NT2/D1 (cell line): ENCODE data around the gene ADRB2.

ENCODE experiments used
- DNase-seq: peaks from one replicate; pipeline ENCODE4 v3.0.0-alpha.2; 2011; ENCODE audit warnings: low read depth, low spot score
- H3K27me3 ChIP-seq: 2 replicates; pipeline ENCODE4 v1.6.0; 2011; ENCODE audit warnings: mild to moderate bottlenecking; ENCODE audit not compliant: insufficient read length, insufficient read depth
- H3K36me3 ChIP-seq: 2 replicates; pipeline ENCODE4 v1.6.1; 2011; ENCODE audit warnings: mild to moderate bottlenecking, low read length, mixed read lengths; ENCODE audit not compliant: insufficient read depth, insufficient read length
- H3K4me1 ChIP-seq: 2 replicates; pipeline ENCODE4 v1.5.1; 2011; ENCODE audit not compliant: insufficient read depth, insufficient read length
- H3K4me3 ChIP-seq: 2 replicates; pipeline ENCODE4 v1.5.1; 2011; ENCODE audit warnings: low read depth; ENCODE audit not compliant: insufficient read length
- H3K9ac ChIP-seq: 2 replicates; pipeline ENCODE4 v1.6.0; 2011; ENCODE audit warnings: low read depth; ENCODE audit not compliant: insufficient read length
- H3K9me3 ChIP-seq: 2 replicates; pipeline ENCODE4 v1.5.1; 2011; ENCODE audit warnings: mild to moderate bottlenecking, low read length; ENCODE audit not compliant: insufficient read depth
- SUZ12 ChIP-seq: IDR thresholded peaks from 2 replicates; pipeline ENCODE4 v1.6.1; 2011; ENCODE audit not compliant: insufficient read length, insufficient read depth; ENCODE audit errors: extremely low read depth
- YY1 ChIP-seq: IDR thresholded peaks from 2 replicates; pipeline ENCODE4 v1.6.1; 2011; ENCODE audit not compliant: insufficient read length, insufficient read depth
- ZNF274 ChIP-seq: IDR thresholded peaks from 2 replicates; pipeline ENCODE4 v1.6.1; 2011; ENCODE audit warnings: mild to moderate bottlenecking, low read depth, low read length

Gene ADRB2

GRCh38 chr5:148838357-148838756, 11.9 kb downstream of the ADRB2 start:
- Histone ChIP-seq H3K4me1 (no peaks in the 10 kb centered on the region), H3K4me3 (no peak overlapping the region), H3K9me3 (no peaks in the 10 kb centered on the region), H3K27me3 (no peaks in the 10 kb centered on the region), H3K9ac (no peak overlapping the region), H3K36me3 (no peaks in the 10 kb centered on the region)
- no peak for DNase-seq
- TF ChIP-seq SUZ12 (no peak), ZNF274 (no peak), YY1 (no peak)

GRCh38 chr5:148839960-148840359, 13.5 kb downstream of the ADRB2 start:
- DNase-seq: no peak
- Histone ChIP-seq H3K4me3 (no peak overlapping the region), H3K4me1 (no peaks in the 10 kb centered on the region), H3K9me3 (no peaks in the 10 kb centered on the region), H3K27me3 (no peaks in the 10 kb centered on the region), H3K36me3 (no peaks in the 10 kb centered on the region), H3K9ac (no peak overlapping the region)
- TF ChIP-seq SUZ12: no peak
- TF ChIP-seq YY1: no peak
- no peak for TF ChIP-seq ZNF274

DNA sequence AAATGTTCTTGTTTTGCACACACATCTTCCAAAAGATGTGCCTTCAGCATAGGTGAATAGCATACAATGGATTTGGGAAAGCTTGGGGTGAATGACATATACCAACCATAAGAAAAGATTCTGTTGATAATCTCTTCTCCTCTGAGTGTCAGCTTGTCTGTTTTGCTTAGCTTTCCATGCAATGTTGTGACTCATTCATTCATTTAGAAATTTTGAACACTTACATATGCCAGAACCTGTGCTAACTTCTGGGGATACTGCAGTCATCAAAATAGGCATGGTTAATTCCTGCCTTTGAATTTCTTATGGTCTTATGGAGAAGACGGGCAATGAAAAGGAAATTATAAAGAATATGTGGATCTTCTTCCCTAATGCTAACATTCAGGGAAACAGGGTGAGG, 14.1 kb downstream of the ADRB2 start:
- Histone ChIP-seq H3K9ac (no peak overlapping the region), H3K9me3 (no peaks in the 10 kb centered on the region), H3K27me3 (no peaks in the 10 kb centered on the region), H3K4me1 (no peaks in the 10 kb centered on the region), H3K4me3 (no peak overlapping the region), H3K36me3 (no peaks in the 10 kb centered on the region)
- TF ChIP-seq ZNF274 (no peak), YY1 (no peak), SUZ12 (no peak)
- no peak for DNase-seq

DNA sequence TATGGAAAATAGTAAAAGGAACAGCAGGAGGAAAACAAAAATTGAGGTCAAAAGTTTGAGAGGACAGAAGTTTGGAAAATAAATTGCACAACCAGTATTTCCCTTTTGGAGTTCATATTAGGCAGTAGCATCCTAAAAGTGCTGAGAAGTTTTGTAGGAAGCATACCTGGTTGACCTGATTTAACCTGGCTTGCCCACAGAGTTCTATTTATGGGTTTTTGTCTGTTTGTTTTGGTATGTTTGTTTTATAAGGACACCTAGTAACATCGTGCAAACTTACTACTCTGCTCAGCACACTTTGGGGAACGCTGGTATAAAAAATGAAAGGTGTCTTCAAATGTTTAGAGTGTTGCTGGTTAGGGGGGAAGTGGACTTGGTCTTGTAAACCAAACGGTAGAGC, 15.1 kb downstream of the ADRB2 start:
- H3K27me3 ChIP-seq: no peaks in the 10 kb centered on the region
- H3K36me3 ChIP-seq: no peaks in the 10 kb centered on the region
- no peak overlapping the region for H3K4me3 ChIP-seq
- H3K9ac ChIP-seq: no peak overlapping the region
- no peaks in the 10 kb centered on the region for H3K9me3 ChIP-seq
- DNase-seq: no peak
- no peaks in the 10 kb centered on the region for H3K4me1 ChIP-seq
- TF ChIP-seq ZNF274 (no peak), SUZ12 (no peak), YY1 (no peak)

- DNase-seq: no peak
- H3K36me3 ChIP-seq: no peaks in the 10 kb centered on the region
- TF ChIP-seq ZNF274 (no peak), SUZ12 (no peak), YY1 (no peak)
- no peaks in the 10 kb centered on the region for H3K9me3 ChIP-seq
- no peaks in the 10 kb centered on the region for H3K4me1 ChIP-seq
- H3K9ac ChIP-seq: no peak overlapping the region
- H3K4me3 ChIP-seq: no peak overlapping the region
- no peaks in the 10 kb centered on the region for H3K27me3 ChIP-seq
Observed at GRCh38 chr5:148842161-148842560, 15.8 kb downstream of the ADRB2 start.

- Histone ChIP-seq H3K9me3 (no peaks in the 10 kb centered on the region), H3K27me3 (no peaks in the 10 kb centered on the region), H3K4me1 (no peaks in the 10 kb centered on the region), H3K9ac (no peak overlapping the region), H3K4me3 (no peak overlapping the region), H3K36me3 (no peaks in the 10 kb centered on the region)
- no peak for TF ChIP-seq ZNF274
- no peak for TF ChIP-seq YY1
- no peak for TF ChIP-seq SUZ12
- DNase-seq: no peak
Observed at GRCh38 chr5:148843510-148844318, 17.3 kb downstream of the ADRB2 start.

DNA sequence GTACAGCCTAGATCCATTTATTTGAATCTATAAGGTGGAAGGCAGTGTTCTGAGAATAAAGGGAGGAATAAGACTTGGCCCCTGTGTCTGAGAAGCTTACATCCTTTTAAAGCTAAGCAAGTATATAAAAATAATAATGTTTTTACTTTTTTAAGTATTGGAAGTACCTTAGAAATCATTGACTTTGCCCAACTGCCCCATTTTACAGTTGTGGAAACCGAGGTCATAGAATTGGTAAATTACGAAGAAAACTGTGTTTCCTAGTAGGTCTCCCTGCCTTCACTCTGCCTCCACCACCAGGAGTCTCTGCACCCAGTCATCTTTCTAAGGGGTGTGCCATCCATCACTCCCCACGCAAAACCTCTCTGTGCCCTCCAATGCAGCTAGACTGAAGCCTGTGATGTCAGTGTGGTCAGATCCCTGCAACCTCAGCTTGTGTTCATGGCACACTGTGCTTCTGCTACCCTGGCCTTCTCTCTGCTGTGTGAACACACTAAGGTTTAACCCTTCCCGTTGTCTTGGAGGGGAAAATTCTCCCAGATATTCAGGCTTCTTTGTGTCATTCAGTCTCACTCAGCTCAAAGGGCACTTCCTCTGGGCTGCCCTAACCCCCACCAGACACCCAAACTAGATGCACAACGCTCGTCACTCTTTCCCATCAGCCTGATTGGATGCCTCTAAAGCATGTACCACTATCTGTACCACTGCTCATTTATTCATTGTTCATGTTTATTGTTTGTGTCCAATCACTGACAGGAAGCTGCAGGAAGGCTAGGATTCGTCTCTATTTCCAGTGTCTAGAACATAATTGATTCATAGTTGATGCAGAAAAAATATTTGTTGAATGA, 18.2 kb downstream of the ADRB2 start:
- TF ChIP-seq ZNF274 (no peak), YY1 (no peak), SUZ12 (no peak)
- Histone ChIP-seq H3K9ac (no peak overlapping the region), H3K9me3 (no peaks in the 10 kb centered on the region), H3K27me3 (no peaks in the 10 kb centered on the region), H3K4me1 (no peaks in the 10 kb centered on the region), H3K36me3 (no peaks in the 10 kb centered on the region), H3K4me3 (no peak overlapping the region)
- no peak for DNase-seq
